ENCODE measurements around the gene PEDS1. TPM values are rescaled to one million over a fixed set of nuclear protein-coding genes. Genes with fewer than 3 reads are reported as not detected.

The PEDS1 gene
- total and polyA plus RNA-seq, 2 of the 13 experiments (the other 11 are each of a cell fraction or from before 2014, with no cell fraction given): 30.5 to 93.9 TPM

DNA sequence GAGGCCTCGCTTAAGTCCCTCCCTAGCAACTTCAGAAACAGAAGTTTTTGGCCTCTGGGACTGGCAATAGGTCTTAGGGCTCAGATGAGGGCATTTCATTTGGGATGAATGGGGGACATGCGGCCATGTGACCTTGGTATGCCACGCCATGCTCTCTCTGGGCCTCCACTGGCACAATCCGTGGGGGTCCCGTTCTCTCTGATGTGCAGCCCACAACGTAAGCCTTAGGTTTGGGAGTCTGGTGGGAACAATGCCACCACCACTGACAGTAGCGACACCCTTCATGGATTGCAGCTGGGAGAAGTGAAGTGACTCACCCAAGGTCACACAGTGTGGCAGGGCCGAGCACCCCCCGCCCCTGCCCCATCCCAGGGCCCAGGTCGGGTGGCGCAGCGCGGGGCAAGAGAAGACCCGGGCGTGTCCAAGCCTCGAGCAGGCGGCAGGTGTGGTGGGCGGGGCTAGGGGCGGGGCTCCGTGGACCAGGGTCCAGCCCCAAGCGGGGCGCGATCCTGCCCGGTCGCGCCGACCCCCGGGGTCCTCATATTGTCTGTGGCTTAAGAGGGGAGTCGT is 36.2 kb upstream of the PEDS1 start (continued):
- TF ChIP-seq ETS1 (CRISPR knock-in tag; IDR thresholded peaks at IDR 0.05): peak; percentile 21
- TF ChIP-seq ZNF703 (CRISPR knock-in tag; IDR thresholded peaks at IDR 0.05; ENCODE audit: borderline replicate concordance): no peak; the same call in 1 of the 2 replicates
- TF ChIP-seq ZNF572 (CRISPR knock-in tag; IDR thresholded peaks at IDR 0.05): 0 out of 2 replicates have a peak, but pooled peaks have one; percentile 6
- TF ChIP-seq NBN (conservative IDR thresholded peaks at IDR 0.05): no peak
- 0 out of 2 replicates have a peak, but pooled peaks have one; percentile 3 for TF ChIP-seq MEF2D (CRISPR knock-in tag; IDR thresholded peaks at IDR 0.05)
- no peak for TF ChIP-seq NFE2 (CRISPR knock-in tag; IDR thresholded peaks at IDR 0.05)
- peak; percentile 5 for TF ChIP-seq YY1 (IDR thresholded peaks at IDR 0.05; ENCODE audit: insufficient read depth, insufficient replicate concordance, low read depth, low read length)
- TF ChIP-seq KMT2B (CRISPR knock-in tag; IDR thresholded peaks at IDR 0.05): no peak; the same call in 1 of the 2 replicates
- TF ChIP-seq, protein P1, sequence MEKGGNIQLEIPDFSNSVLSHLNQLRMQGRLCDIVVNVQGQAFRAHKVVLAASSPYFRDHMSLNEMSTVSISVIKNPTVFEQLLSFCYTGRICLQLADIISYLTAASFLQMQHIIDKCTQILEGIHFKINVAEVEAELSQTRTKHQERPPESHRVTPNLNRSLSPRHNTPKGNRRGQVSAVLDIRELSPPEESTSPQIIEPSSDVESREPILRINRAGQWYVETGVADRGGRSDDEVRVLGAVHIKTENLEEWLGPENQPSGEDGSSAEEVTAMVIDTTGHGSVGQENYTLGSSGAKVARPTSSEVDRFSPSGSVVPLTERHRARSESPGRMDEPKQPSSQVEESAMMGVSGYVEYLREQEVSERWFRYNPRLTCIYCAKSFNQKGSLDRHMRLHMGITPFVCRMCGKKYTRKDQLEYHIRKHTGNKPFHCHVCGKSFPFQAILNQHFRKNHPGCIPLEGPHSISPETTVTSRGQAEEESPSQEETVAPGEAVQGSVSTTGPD (CRISPR knock-in tag; IDR thresholded peaks at IDR 0.05): no peak
- no peak for TF ChIP-seq TEAD2 (CRISPR knock-in tag; IDR thresholded peaks at IDR 0.05)
- TF ChIP-seq, protein P2, sequence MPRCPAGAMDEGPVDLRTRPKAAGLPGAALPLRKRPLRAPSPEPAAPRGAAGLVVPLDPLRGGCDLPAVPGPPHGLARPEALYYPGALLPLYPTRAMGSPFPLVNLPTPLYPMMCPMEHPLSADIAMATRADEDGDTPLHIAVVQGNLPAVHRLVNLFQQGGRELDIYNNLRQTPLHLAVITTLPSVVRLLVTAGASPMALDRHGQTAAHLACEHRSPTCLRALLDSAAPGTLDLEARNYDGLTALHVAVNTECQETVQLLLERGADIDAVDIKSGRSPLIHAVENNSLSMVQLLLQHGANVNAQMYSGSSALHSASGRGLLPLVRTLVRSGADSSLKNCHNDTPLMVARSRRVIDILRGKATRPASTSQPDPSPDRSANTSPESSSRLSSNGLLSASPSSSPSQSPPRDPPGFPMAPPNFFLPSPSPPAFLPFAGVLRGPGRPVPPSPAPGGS (CRISPR knock-in tag; IDR thresholded peaks at IDR 0.05): no peak; the same call in 1 of the 2 replicates
- TF ChIP-seq ZKSCAN1 (IDR thresholded peaks at IDR 0.05; ENCODE audit: low read length): peak; percentile 73; the same call in 1 of the 2 replicates
- TF ChIP-seq ZNF777 (CRISPR knock-in tag; IDR thresholded peaks at IDR 0.05): no peak
- TF ChIP-seq PLSCR1 (CRISPR knock-in tag; IDR thresholded peaks at IDR 0.05; ENCODE audit: borderline replicate concordance): no peak
- TF ChIP-seq ZNF607 (CRISPR knock-in tag; IDR thresholded peaks at IDR 0.05; ENCODE audit: borderline replicate concordance): peak; percentile 13; the same call in 1 of the 2 replicates
- no peak for TF ChIP-seq U2AF2 (IDR thresholded peaks at IDR 0.05; ENCODE audit: low read depth, low read length)
- no peak for TF ChIP-seq NCOA5 (CRISPR knock-in tag; IDR thresholded peaks at IDR 0.05)
- no peak; the same call in 1 of the 2 replicates for TF ChIP-seq SMAD3 (CRISPR knock-in tag; IDR thresholded peaks at IDR 0.05)
- peak; percentile 24 for TF ChIP-seq HCFC1 (IDR thresholded peaks at IDR 0.05; ENCODE audit: low read depth, low read length)
- TF ChIP-seq NONO (IDR thresholded peaks at IDR 0.05): no peak
- peak; percentile 11; the same call in 1 of the 2 replicates for TF ChIP-seq NONO (CRISPR knock-in tag; conservative IDR thresholded peaks at IDR 0.05)
- no peak for TF ChIP-seq MTERF4 (CRISPR knock-in tag; IDR thresholded peaks at IDR 0.05)
- TF ChIP-seq ZSCAN12 (CRISPR knock-in tag; IDR thresholded peaks at IDR 0.05): no peak; the same call in 1 of the 2 replicates
- peak; percentile 13; the same call in 1 of the 2 replicates for TF ChIP-seq NRL (CRISPR knock-in tag; IDR thresholded peaks at IDR 0.05; ENCODE audit: borderline replicate concordance)
- TF ChIP-seq ZNF292 (CRISPR knock-in tag; IDR thresholded peaks at IDR 0.05; ENCODE audit: borderline replicate concordance, low read depth): no peak
- no peak; the same call in 1 of the 2 replicates for TF ChIP-seq ATF7-NPFF (CRISPR knock-in tag; IDR thresholded peaks at IDR 0.05; ENCODE audit: low read depth)

All from HepG2 (cell line).